Measurements from ENCODE around the gene ADPRHL1. TPM values are rescaled to one million over a fixed set of nuclear protein-coding genes. Genes with fewer than 3 reads are reported as not detected.

ADPRHL1 gene
- total RNA-seq, 2 experiments from 2014 or later = 0.57 to 0.65 TPM

- CTCF ChIA-PET = no interaction called here
- POLR2A ChIA-PET = no interaction called here
Observed at GRCh38 chr13:113361406-113361805, 91.9 kb downstream of the ADPRHL1 start.

DNA sequence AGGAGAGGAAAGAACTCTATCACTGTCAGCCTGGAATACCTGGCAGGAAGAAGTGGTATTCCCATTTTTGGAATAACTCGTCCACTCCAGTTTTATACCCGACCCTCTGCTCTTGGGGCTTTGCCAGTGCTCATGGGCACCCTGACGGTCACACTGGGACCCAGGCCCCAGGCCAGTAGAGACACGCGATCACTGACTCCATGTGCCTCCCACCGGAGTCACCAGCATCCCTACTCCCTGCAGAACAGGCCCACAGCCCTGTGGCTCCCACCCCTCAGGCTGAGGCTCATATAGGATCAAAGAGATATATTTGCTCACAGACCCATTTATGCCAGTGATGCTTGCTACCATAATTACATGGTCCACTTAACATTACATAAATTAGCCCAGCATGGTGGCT is 92.8 kb downstream of the ADPRHL1 start:
- ChIA-PET CTCF (interaction anchor here (0.6 kb wide), 2 partner anchors 35 to 291 kb away, joined by 3 to 4 read pairs; no protein-coding TSS in a partner anchor), POLR2A (no interaction called here)

DNA sequence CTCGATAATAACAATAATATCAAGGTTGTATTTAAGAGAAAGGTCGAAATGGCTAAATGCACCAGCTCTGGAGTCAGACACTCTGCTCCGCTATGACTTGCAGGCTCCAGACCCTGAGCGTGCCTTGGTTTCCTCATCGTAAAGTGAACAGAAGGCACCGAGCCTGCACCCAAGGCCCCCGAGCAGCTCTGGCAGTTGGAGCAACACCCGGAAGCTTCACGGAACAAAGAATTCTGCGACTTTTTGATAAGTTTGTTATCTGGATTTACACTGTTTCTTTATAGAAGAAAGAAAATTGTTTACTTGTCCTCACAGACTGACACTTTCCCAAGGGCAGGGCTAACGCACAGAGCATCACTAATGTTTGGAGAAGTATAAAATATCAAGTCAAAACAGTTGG is 93.7 kb downstream of the ADPRHL1 start:
- ChIA-PET POLR2A (no interaction called here), CTCF (no interaction called here)

DNA sequence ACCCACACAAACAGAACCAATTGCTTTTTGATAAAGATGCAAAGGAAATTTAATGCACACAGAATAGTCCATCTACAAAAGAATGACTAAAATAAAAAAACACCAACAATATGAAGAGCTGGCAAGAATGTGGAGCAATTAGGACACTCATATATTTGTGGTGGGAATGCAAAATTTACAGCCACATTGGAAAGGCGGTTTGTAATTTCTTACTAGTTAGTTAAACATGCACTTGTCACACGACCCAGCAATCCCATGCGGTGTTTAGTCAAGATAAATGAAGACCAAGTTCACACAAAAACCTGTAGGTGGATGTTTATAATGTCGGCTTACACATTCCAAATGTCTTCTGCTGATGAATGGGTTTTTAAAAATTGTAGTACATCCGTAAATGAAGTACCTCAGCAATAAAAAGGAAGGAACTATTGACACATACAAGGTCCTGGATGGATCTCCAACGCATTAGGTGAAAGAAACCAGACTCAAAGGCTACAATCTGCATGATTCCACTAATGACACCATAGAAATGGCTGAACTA is 94.6 kb downstream of the ADPRHL1 start:
- ChIA-PET POLR2A (no interaction called here), CTCF (no interaction called here)

DNA sequence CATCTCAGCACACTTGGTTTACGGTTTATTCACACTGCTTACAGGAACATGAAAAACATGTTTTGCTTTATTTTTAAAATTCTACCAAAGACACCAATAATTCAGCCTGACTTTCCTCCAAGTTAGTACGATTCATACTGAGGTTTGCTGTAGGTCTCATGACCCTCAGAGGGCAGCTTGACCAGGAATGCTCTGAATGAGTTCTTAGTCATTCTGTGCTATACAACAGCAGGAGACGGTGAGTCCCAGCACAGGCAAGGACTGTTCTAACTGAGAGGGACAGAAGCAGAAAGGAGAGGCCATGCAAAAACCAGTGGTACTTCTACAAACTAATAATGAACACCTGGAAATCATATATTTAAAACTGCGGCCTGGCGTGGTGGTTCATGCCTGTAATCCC is 95.8 kb downstream of the ADPRHL1 start:
- POLR2A ChIA-PET = no interaction called here
- CTCF ChIA-PET = no interaction called here

DNA sequence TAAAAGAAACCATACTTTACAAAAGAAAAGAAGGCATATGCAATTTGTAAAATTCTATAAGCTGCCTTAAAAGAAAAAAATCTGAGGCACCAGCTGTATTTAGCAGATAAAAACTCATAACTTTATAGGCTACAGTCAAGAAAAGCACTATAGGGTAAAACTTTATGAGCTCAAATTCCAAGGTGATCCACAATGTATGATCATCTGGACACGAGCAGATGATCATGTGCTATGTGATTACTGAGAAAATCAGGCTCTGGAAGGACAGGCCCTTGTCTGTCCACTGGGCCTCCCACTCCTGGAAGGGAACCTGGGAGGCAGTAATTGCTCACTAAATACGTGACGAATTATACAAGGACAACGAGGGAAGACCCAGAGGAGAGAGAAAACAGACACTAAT is 96.7 kb downstream of the ADPRHL1 start:
- CTCF ChIA-PET = no interaction called here
- POLR2A ChIA-PET = interaction anchor here (0.6 kb wide), 1 partner anchor 14 kb away, joined by 7 read pairs; no protein-coding TSS in a partner anchor

DNA sequence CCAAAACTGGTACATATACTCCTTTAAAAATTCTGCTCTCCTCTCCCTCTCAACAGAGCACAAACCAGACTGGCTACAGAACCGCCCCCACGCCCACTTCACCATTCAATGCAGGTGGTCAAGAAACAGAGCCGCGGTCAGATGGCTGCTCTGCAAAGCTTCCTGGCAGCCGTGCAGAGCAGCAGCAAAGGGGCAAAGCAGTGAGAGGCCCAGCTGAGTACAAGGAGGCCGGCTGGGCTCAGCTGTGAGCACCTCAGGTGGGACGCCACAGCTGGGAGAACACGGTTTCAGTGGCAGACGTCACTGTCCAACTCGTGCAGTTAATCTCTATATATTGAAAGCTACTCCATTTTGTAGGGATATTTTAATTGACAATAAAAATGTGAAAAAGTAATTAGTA is 97.7 kb downstream of the ADPRHL1 start:
- ChIA-PET CTCF (no interaction called here), POLR2A (no interaction called here)

- ChIA-PET POLR2A (no interaction called here), CTCF (no interaction called here)
Observed at GRCh38 chr13:113354831-113355610, 98.3 kb downstream of the ADPRHL1 start.

DNA sequence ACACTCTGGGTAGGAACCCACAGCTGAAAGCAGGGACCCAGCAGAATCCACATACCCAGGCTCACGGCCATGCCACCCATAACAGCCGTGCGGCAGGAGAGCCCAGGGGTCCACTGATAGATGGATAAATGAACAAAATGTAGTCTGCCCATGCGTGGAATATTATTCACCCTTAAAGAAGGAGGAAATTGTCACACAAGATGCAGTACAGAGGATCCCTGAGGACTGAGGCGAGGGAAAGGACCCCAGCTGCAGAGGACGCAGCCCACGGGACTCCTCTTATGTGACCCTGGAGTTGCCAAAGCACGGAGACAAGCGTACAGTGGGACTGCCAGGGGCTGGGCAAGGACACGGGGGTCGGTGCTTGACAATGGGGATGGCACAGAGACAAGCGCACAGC is 100.0 kb downstream of the ADPRHL1 start:
- POLR2A ChIA-PET = no interaction called here
- CTCF ChIA-PET = no interaction called here

DNA sequence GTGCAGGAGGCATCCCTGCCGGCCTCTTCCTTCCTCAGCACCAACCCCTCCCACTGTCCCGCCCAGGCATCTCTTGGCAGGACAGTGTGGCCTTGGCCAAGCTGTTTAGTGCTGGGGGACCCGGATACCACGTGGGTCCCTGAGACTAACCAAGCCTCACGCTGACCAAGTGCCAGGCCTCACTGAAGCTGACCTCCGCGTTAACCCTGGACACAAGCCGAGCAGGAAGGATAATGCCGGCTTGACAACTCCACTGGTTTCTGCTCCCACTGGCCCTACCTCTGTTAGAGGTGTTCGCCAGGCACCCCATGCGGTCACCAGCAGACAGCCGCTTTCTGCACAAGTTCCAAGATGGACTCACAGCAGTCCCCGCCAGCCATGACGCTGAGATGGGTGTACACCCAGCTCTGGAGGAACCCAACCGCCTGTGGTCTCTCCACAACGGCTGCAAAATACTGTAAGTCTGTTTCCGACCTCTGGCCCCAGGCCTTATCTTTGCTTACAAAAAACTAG is 101.7 kb downstream of the ADPRHL1 start:
- CTCF ChIA-PET = no interaction called here
- POLR2A ChIA-PET = no interaction called here

DNA sequence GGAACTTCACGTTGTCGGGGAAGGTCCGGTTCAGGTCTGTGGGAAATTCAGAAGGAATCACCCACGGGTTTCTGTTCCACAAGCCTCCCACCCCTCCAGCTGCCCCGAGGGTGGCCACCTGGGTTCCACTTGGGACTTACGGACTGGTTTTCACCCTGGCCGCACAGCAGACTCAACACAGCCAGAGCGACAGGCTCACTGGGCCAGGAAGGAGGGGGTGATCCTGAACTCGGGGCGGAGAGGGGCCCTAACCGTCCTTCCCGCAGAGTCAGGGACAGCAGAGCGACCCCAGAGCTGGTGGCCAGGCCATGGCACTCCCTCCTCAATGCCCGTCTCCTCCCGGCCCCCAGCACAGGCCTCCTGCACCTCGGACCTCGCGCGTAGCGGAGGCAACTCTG is 102.4 kb downstream of the ADPRHL1 start:
- ChIA-PET CTCF (no interaction called here), POLR2A (no interaction called here)

GRCh38 chr13:113350065-113350937 is 103.0 kb downstream of the ADPRHL1 start:
- POLR2A ChIA-PET = no interaction called here
- CTCF ChIA-PET = no interaction called here

Other genes starting within 250 kb of the ADPRHL1 start
- gene PCID2, start 244.8 kb downstream of the ADPRHL1 start, total RNA-seq = 10 to 100 TPM; 68.2 to 74.7 TPM
- 10 to 100 TPM; 89.8 to 90.0 TPM for gene CUL4A, start 243.9 kb downstream of the ADPRHL1 start, total RNA-seq
- 10 to 100 TPM; 83.4 to 85.1 TPM for gene LAMP1, start 156.2 kb downstream of the ADPRHL1 start, total RNA-seq
- gene GRTP1, start 89.4 kb downstream of the ADPRHL1 start, total RNA-seq = not detected
- 10 to 100 TPM; 13.5 to 17.3 TPM for gene DCUN1D2, start 37.2 kb upstream of the ADPRHL1 start, total RNA-seq
- gene TFDP1, start 131.3 kb upstream of the ADPRHL1 start, total RNA-seq = 100 to 1,000 TPM; 200 to 206 TPM
- not detected for gene ATP4B, start 204.7 kb upstream of the ADPRHL1 start, total RNA-seq
- under 1 TPM in 1 of 2 experiments, not detected in 1; 0.19 TPM for gene GRK1, start 213.7 kb upstream of the ADPRHL1 start, total RNA-seq

Data from activated CD8-positive, alpha-beta memory T cell treated with anti-CD3 and anti-CD28 coated beads for 36 hours (primary cell).